Uterus (tissue), 2 donors: ENCODE results near the gene SPOCD1.

Source experiments
- CTCF ChIP-seq, 4 experiments: fragments of 200-600 bp in 2 of 4; fragments of 450-650 bp in 2 of 4; sonication (generic) in 2 of 4; IDR thresholded peaks; one replicate each; pipeline ENCODE4 v1.5.1; 2016 to 2019; ENCODE audit warnings: antibody characterized with exemption in 4 of 4, mild to moderate bottlenecking in 2 of 4, moderate library complexity in 1 of 4
- POLR2A ChIP-seq, 2 donors: fragments of 450-650 bp; IDR thresholded peaks; one replicate each; pipeline ENCODE4 v1.6.1; 2016; ENCODE audit warnings: antibody characterized with exemption in 2 of 2, mild to moderate bottlenecking in 1 of 2, moderate library complexity in 1 of 2

GRCh38 chr1:31831397-31832378 is 15.9 kb upstream of the SPOCD1 start:
- no peak for TF ChIP-seq CTCF (IDR thresholded peaks at IDR 0.05)
- TF ChIP-seq POLR2A (IDR thresholded peaks at IDR 0.05), result no peak
